PC-9 (cell line): ENCODE data around the gene MAST2.

ENCODE experiments used
- EZH2 ChIP-seq: fragments of 200-600 bp; sonication (generic); IDR thresholded peaks from 2 replicates; pipeline ENCODE4 v1.8.0; 2017; ENCODE audit warnings: antibody characterized with exemption, low read depth
- TF ChIP-seq, protein P1 (sequence below): fragments of 200-600 bp; sonication (generic); conservative IDR thresholded peaks from 2 replicates; pipeline ENCODE4 v1.6.1; 2017; ENCODE audit warnings: mixed run types, antibody characterized with exemption, mild to moderate bottlenecking, moderate library complexity

- TF ChIP-seq, protein P1, sequence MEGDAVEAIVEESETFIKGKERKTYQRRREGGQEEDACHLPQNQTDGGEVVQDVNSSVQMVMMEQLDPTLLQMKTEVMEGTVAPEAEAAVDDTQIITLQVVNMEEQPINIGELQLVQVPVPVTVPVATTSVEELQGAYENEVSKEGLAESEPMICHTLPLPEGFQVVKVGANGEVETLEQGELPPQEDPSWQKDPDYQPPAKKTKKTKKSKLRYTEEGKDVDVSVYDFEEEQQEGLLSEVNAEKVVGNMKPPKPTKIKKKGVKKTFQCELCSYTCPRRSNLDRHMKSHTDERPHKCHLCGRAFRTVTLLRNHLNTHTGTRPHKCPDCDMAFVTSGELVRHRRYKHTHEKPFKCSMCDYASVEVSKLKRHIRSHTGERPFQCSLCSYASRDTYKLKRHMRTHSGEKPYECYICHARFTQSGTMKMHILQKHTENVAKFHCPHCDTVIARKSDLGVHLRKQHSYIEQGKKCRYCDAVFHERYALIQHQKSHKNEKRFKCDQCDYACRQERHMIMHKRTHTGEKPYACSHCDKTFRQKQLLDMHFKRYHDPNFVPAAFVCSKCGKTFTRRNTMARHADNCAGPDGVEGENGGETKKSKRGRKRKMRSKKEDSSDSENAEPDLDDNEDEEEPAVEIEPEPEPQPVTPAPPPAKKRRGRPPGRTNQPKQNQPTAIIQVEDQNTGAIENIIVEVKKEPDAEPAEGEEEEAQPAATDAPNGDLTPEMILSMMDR = no peak
- TF ChIP-seq EZH2 = no peak
These were observed 269.6 kb downstream of the MAST2 start for GRCh38 chr1:46072975-46073374.
